Endothelial cell of umbilical vein (primary cell): ENCODE measurements around the gene MINDY4. TPM values are rescaled to one million over a fixed set of nuclear protein-coding genes. Genes with fewer than 3 reads are reported as not detected.

Experiments used
- BruUV-seq: library from RNA; stranded (reverse); fragments of 400-500 nt; replicated peaks from 2 replicates; lab custom pipeline; 2021; lab: Mats Ljungman, UMichigan
- CTCF ChIA-PET: fragments of 300-600, 350-600 bp; sonication (Branson Sonifier 250); formaldehyde crosslinking; loops from one replicate; lab custom pipeline; 2021; ENCODE audit warnings: antibody characterized with exemption, inconsistent platforms; lab: Charles Lee
- POLR2A ChIA-PET: fragments of 300-600, 350-600 bp; sonication (Branson Sonifier 250); formaldehyde crosslinking; loops from one replicate; lab custom pipeline; 2021; ENCODE audit warnings: antibody characterized with exemption, inconsistent platforms; lab: Charles Lee
- DNase-seq: peaks from one replicate; pipeline ENCODE4 v3.0.0-alpha.2; 2011; ENCODE audit warnings: low read depth, low spot score
- FAIRE-seq: peaks from 2 replicates; lab custom pipeline; 2011; peaks lifted over from hg19 to GRCh38; lab: Jason Lieb, UNC
- H2AFZ ChIP-seq: 2 replicates; pipeline ENCODE4 v1.6.0; 2012; ENCODE audit warnings: low read depth, low read length, control low read depth, inconsistent platforms
- H3K27ac ChIP-seq: 2 replicates; pipeline ENCODE4 v1.5.1; 2011; ENCODE audit warnings: low read depth, mild to moderate bottlenecking, control low read depth, low read length, moderate library complexity; ENCODE audit not compliant: insufficient read depth
- H3K27me3 ChIP-seq, 2 experiments: 2 replicates each; pipeline versions ENCODE4 v1.6.0 to v1.6.1; 2011; ENCODE audit warnings: low read length in 2 of 2, mixed read lengths in 1 of 2; ENCODE audit not compliant: control insufficient read depth in 2 of 2, insufficient read depth in 2 of 2
- H3K36me3 ChIP-seq, 2 experiments: 2 replicates in 1 of 2; 3 replicates in 1 of 2; pipeline ENCODE4 v1.5.1; 2011; ENCODE audit warnings: low read length in 2 of 2, mild to moderate bottlenecking in 1 of 2, moderate library complexity in 1 of 2; ENCODE audit not compliant: control insufficient read depth in 2 of 2, insufficient read depth in 2 of 2; ENCODE audit errors: extremely low read depth in 1 of 2
- H3K4me1 ChIP-seq: 3 replicates; pipeline ENCODE4 v1.5.1; 2011; ENCODE audit warnings: mild to moderate bottlenecking, low read length; ENCODE audit not compliant: control insufficient read depth, insufficient read depth; ENCODE audit errors: extremely low read depth
- H3K4me2 ChIP-seq: 2 replicates; pipeline ENCODE4 v1.6.1; 2011; ENCODE audit warnings: low read length, control low read depth, mixed read lengths; ENCODE audit not compliant: insufficient read depth
- H3K4me3 ChIP-seq, 3 experiments: fragments of 200-600 bp in 1 of 3; sonication (generic), shearing (Covaris generic) in 1 of 3; replicated peaks in 1 of 3; 2 replicates each; pipeline ENCODE4 v1.5.1; 2011 to 2016; ENCODE audit warnings: control low read depth in 3 of 3, low read length in 3 of 3, mild to moderate bottlenecking in 2 of 3, inconsistent platforms in 1 of 3, low read depth in 1 of 3, moderate library complexity in 1 of 3; ENCODE audit not compliant: insufficient read depth in 1 of 3
- H3K79me2 ChIP-seq: 2 replicates; pipeline ENCODE4 v1.6.0; 2012; ENCODE audit warnings: low read length, inconsistent platforms; ENCODE audit not compliant: control insufficient read depth, insufficient read depth
- H3K9ac ChIP-seq: replicated peaks from 2 replicates; pipeline ENCODE3; 2011; ENCODE audit warnings: low read length, control low read depth; ENCODE audit not compliant: insufficient read depth; ENCODE audit errors: extremely low read depth
- H3K9me1 ChIP-seq: replicated peaks from 3 replicates; pipeline ENCODE4 v1.6.0; 2011; ENCODE audit warnings: mild to moderate bottlenecking, low read length; ENCODE audit not compliant: control insufficient read depth, insufficient read depth; ENCODE audit errors: extremely low read depth
- H3K9me3 ChIP-seq: replicated peaks from 2 replicates; pipeline ENCODE4 v1.5.1; 2012; ENCODE audit warnings: low read length, inconsistent platforms; ENCODE audit not compliant: control insufficient read depth, insufficient read depth
- H4K20me1 ChIP-seq: replicated peaks from 2 replicates; pipeline ENCODE3; 2011; ENCODE audit warnings: mild to moderate bottlenecking, low read length; ENCODE audit not compliant: control insufficient read depth, insufficient read depth; ENCODE audit errors: extremely low read depth
- CTCF ChIP-seq, 2 donors: IDR thresholded peaks; 1 replicate in 1 of 2; 2 replicates in 1 of 2; pipeline ENCODE4 v1.5.1; 2011; ENCODE audit warnings: low read length in 2 of 2, mild to moderate bottlenecking in 2 of 2, moderate library complexity in 2 of 2, control low read depth in 1 of 2, inconsistent platforms in 1 of 2, low read depth in 1 of 2; ENCODE audit not compliant: insufficient read depth in 1 of 2; ENCODE audit errors: extremely low read depth in 1 of 2
- EZH2 ChIP-seq: IDR thresholded peaks from 2 replicates; pipeline ENCODE4 v1.6.1; 2012; ENCODE audit warnings: borderline replicate concordance, low read depth, mild to moderate bottlenecking, moderate library complexity, low read length, inconsistent platforms; ENCODE audit not compliant: severe bottlenecking
- FOS ChIP-seq: IDR thresholded peaks from 2 replicates; pipeline ENCODE4 v1.6.1; 2011; ENCODE audit warnings: mild to moderate bottlenecking, low read length, moderate library complexity, borderline replicate concordance; ENCODE audit not compliant: insufficient read depth
- GATA2 ChIP-seq: IDR thresholded peaks from 2 replicates; pipeline ENCODE4 v1.7.0; 2011; ENCODE audit warnings: low read depth, mild to moderate bottlenecking, moderate library complexity, mixed read lengths, low read length; ENCODE audit not compliant: insufficient read length, insufficient read depth
- JUN ChIP-seq: IDR thresholded peaks from 2 replicates; pipeline ENCODE4 v1.6.1; 2011; ENCODE audit warnings: borderline replicate concordance, low read depth; ENCODE audit not compliant: insufficient read length, insufficient read depth
- MAX ChIP-seq: IDR thresholded peaks from 2 replicates; pipeline ENCODE4 v1.6.1; 2011; ENCODE audit not compliant: insufficient read depth, insufficient read length
- MYC ChIP-seq: IDR thresholded peaks from one replicate; pipeline ENCODE4 v1.6.1; 2011; ENCODE audit warnings: mild to moderate bottlenecking, low read depth, low read length
- POLR2A ChIP-seq: IDR thresholded peaks from 2 replicates; pipeline ENCODE4 v1.6.1; 2012; ENCODE audit warnings: low read depth, mild to moderate bottlenecking, control low read depth, low read length
- POLR2AphosphoS5 ChIP-seq: IDR thresholded peaks from 2 replicates; pipeline ENCODE4 v1.6.1; 2012; ENCODE audit warnings: low read depth, mild to moderate bottlenecking, control low read depth, low read length, moderate library complexity; ENCODE audit not compliant: insufficient read depth
- dilution Hi-C: fragments of 300-500 bp; cut with MboI; formaldehyde crosslinking; loops from one replicate; pipeline ENCODE4 v1.15.0; 2019; ENCODE audit warnings: low sequenced_read_pairs; ENCODE audit not compliant: extremely low pct_ligation_motif_present
- intact Hi-C: fragments of 100-400 bp; cut with micrococcal nuclease; formaldehyde crosslinking; loops from one replicate; pipeline ENCODE4 v1.10.0; 2022
- polyA plus RNA-seq, 4 experiments: library from polyadenylated mRNA; depleted of rRNA in 3 of 4; stranded (reverse) in 3 of 4; unstranded in 1 of 4; fragments of >200 nt; gene quantifications; 2 replicates each; pipeline versions ENCODE4 v1.2.1 to v1.2.3, GENCODE V29; 2011 to 2012; ENCODE audit warnings: missing spikeins in 1 of 4
- total RNA-seq: library from RNA; stranded (reverse); gene quantifications from 2 replicates; pipeline ENCODE4 v1.2.3, GENCODE V29; 2021

Gene MINDY4
- total and polyA plus RNA-seq, 2 donors (not counting 3 experiments of a cell fraction or from before 2014, with no cell fraction given) = 2.2 to 4.7 TPM

GRCh38 chr7:30814700-30815387, 43.6 kb downstream of the MINDY4 start:
- Histone ChIP-seq H3K9me1 (no peaks in the 10 kb centered on the region), H3K79me2 (no peaks in the 10 kb centered on the region), H3K4me2 (no peak overlapping the region), H3K4me3 (no peak overlapping the region), H3K4me1 (no peaks in the 10 kb centered on the region), H2AFZ (no peak overlapping the region), H3K27ac (no peak overlapping the region), H3K9ac (no peak overlapping the region), H3K27me3 (peaks cover 0 to 2% of the 10 kb centered on the region in 2 experiments), H3K9me3 (no peaks in the 10 kb centered on the region), H4K20me1 (no peaks in the 10 kb centered on the region), H3K36me3 (no peaks in the 10 kb centered on the region)
- dilution Hi-C loops = no loop called here
- ChIA-PET POLR2A (no interaction called here), CTCF (interaction anchor here (1.1 to 1.8 kb wide), 3 partner anchors 124 to 308 kb away, joined by 3 to 6 read pairs (median 5); no protein-coding TSS in a partner anchor)
- DNase-seq (no peak), FAIRE-seq (no peak)
- no TSS peak for BruUV-seq
- TF ChIP-seq MAX (no peak), POLR2A (no peak), JUN (no peak), CTCF (IDR thresholded peaks at IDR 0.05; ENCODE audit: extremely low read depth in 1 of 2, insufficient read depth in 1 of 2, low read depth in 1 of 2, low read length in 2 of 2) (no peak), MYC (no peak), EZH2 (no peak), POLR2AphosphoS5 (no peak), FOS (no peak), GATA2 (no peak)
- intact Hi-C loops = no loop called here
